Hindlimb muscle (tissue), 1 donor: Measurements from ENCODE around the gene TMEM130. TPM values are rescaled to one million over a fixed set of nuclear protein-coding genes. Genes with fewer than 3 reads are reported as not detected.
A peak's percentile ranks its signal among the peaks of the same experiment; 100 is the strongest.

ENCODE experiments used
- DNase-seq: peaks from one replicate; pipeline ENCODE4 v3.0.0-alpha.2; 2013
- polyA plus RNA-seq: library from polyadenylated mRNA; unstranded; fragments of 120-200 nt; gene quantifications from one replicate; pipeline ENCODE4 v1.2.1, GENCODE V29; 2013; ENCODE audit not compliant: insufficient read length

TMEM130 gene
- polyA plus RNA-seq, 1 donor = 2.7 TPM

GRCh38 chr7:98805956-98806838, 63.6 kb downstream of the TMEM130 start:
- DNase-seq = no peak

GRCh38 chr7:98802781-98803110, 67.1 kb downstream of the TMEM130 start:
- DNase-seq = no peak

GRCh38 chr7:98802088-98802780, 67.6 kb downstream of the TMEM130 start:
- DNase-seq = peak; percentile 32

DNA sequence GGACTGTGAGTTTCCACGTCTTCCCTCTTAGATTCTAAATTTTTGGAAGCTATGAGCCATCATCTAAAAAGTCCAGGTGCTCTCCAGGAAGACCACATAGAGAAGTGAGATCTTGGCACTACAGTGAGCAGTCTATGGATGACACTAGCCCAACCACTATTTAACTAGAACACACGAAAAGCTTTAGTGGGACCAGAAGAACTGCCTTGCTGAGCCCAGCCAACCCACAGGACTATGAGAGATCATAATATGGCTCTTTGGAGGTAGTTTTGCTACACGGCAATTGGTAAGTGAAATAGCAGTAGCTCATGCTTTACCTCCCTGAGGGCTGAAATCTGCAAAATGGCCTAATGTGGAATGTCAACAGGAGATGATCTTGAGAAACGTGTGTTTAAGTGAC, 68.8 kb downstream of the TMEM130 start:
- DNase-seq = no peak

- DNase-seq = no peak
These were observed 72.7 kb downstream of the TMEM130 start for GRCh38 chr7:98797150-98797549.

Other genes with a start within 250 kb of the TMEM130 start
- gene TRRAP, start 8.5 kb upstream of the TMEM130 start, polyA plus RNA-seq = 28.1 TPM